LNCaP clone FGC (cell line): ENCODE measurements around the gene AMER1.
A peak's percentile ranks its signal among the peaks of the same experiment; 100 is the strongest.

ENCODE experiments used
- DNase-seq: peaks from one replicate; pipeline ENCODE4 v3.0.0-alpha.2; 2011; ENCODE audit warnings: low read depth
- H3K4me3 ChIP-seq: 2 replicates; pipeline ENCODE4 v1.5.1; 2011; ENCODE audit warnings: mild to moderate bottlenecking, low read depth, low read length, control low read depth
- CTCF ChIP-seq: IDR thresholded peaks from 2 replicates; pipeline ENCODE4 v1.5.1; 2012; ENCODE audit warnings: mild to moderate bottlenecking; ENCODE audit not compliant: control insufficient read depth, insufficient read depth; ENCODE audit errors: extremely low read depth

The AMER1 gene

GRCh38 chrX:64205735-64206501, 410 bp upstream of the AMER1 start:
- TF ChIP-seq CTCF = peak; percentile 31; the same call in 1 of the 2 replicates
- peak overlapping the region; percentile 70 for H3K4me3 ChIP-seq
- peak; percentile 84 for DNase-seq

GRCh38 chrX:64204701-64205440, 637 bp downstream of the AMER1 start:
- no peak for DNase-seq

GRCh38 chrX:64204252-64204651, 1.3 kb downstream of the AMER1 start:
- peak overlapping the region; percentile 70 for H3K4me3 ChIP-seq
- no peak for TF ChIP-seq CTCF
- no peak for DNase-seq

More at GRCh38 chrX:64204701-64205440, 637 bp downstream of the AMER1 start:
- H3K4me3 ChIP-seq = peak overlapping the region; percentile 70
- no peak for TF ChIP-seq CTCF

- no peak for DNase-seq
- TF ChIP-seq CTCF = no peak
- no peak overlapping the region for H3K4me3 ChIP-seq
Measured at GRCh38 chrX:64202808-64203325, 2.6 kb downstream of the AMER1 start.

GRCh38 chrX:64198036-64198435, 7.5 kb downstream of the AMER1 start:
- H3K4me3 ChIP-seq = no peak overlapping the region
- no peak for TF ChIP-seq CTCF
- no peak for DNase-seq

- no peak for TF ChIP-seq CTCF
- no peak for DNase-seq
- H3K4me3 ChIP-seq = no peak overlapping the region
Measured at GRCh38 chrX:64196606-64197005, 8.9 kb downstream of the AMER1 start.

GRCh38 chrX:64195862-64196261, 9.6 kb downstream of the AMER1 start:
- H3K4me3 ChIP-seq = no peak overlapping the region
- no peak for TF ChIP-seq CTCF
- no peak for DNase-seq
